KOPT-K1 (cell line): ENCODE data around the gene BACE2.
"Not testable (repeated sequence)": the region's sequence is repeated elsewhere in the genome, so short reads cannot be mapped to it uniquely, and the experiment has no call there.

Experiments
- H3K27ac ChIP-seq: fragments of 200-600 bp; sonication (generic); 2 replicates; pipeline ENCODE4 v1.5.1; 2016; ENCODE audit warnings: antibody characterized with exemption, mild to moderate bottlenecking, low read depth, low read length; ENCODE audit not compliant: poor library complexity, severe bottlenecking
- H3K36me3 ChIP-seq: fragments of 200-600 bp; sonication (generic); 2 replicates; pipeline ENCODE4 v1.5.1; 2017; ENCODE audit warnings: antibody characterized with exemption, mild to moderate bottlenecking, low read length, moderate library complexity; ENCODE audit not compliant: insufficient read depth
- H3K9me3 ChIP-seq: fragments of 200-600 bp; sonication (generic); 2 replicates; pipeline ENCODE4 v1.5.1; 2017; ENCODE audit warnings: antibody characterized with exemption, low read length, mild to moderate bottlenecking; ENCODE audit not compliant: insufficient read depth, poor library complexity, severe bottlenecking

The BACE2 gene

DNA sequence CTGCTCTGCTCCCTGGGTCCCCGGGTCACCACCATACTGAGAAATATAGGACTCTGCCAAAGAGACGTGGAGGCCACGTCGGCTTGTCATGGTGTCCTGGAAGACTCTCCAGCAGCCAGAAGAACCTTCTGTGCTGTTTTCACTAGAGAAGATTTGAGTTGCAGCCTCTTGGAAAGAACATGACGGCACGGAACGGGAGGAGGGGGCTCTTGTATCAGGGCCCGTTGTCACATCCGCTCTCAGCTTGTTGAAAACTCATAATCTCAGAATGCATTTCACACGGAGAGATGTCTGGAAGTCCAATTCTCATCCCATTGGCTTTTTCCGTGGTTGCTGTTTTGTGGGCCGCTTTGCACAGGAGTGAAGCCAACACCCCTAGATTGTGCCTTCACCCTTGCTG is 109.2 kb downstream of the BACE2 start:
- no peak overlapping the region for H3K27ac ChIP-seq
- peaks cover 1% of the 10 kb centered on the region for H3K9me3 ChIP-seq
- no peaks in the 10 kb centered on the region for H3K36me3 ChIP-seq

DNA sequence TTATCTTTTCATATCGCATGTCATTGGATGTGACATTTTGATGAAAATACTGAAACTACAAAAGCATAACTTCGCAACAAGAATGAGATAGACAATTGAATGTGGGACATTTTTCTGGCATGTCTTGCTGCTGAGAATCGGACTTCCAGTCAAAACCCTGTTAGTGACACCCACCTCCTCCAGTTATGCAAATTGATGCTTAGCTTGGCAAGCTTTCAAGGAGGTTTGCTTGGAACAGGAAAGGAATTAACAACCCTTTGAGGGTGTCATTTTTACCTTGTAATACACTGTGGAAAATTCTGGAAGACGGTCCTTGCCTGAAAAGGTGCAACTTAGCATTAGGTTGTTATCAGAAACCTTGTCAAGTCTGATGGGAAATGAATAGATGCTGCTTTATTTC is 109.9 kb downstream of the BACE2 start:
- H3K27ac ChIP-seq: no peak overlapping the region
- H3K9me3 ChIP-seq: no peaks in the 10 kb centered on the region
- no peaks in the 10 kb centered on the region for H3K36me3 ChIP-seq

DNA sequence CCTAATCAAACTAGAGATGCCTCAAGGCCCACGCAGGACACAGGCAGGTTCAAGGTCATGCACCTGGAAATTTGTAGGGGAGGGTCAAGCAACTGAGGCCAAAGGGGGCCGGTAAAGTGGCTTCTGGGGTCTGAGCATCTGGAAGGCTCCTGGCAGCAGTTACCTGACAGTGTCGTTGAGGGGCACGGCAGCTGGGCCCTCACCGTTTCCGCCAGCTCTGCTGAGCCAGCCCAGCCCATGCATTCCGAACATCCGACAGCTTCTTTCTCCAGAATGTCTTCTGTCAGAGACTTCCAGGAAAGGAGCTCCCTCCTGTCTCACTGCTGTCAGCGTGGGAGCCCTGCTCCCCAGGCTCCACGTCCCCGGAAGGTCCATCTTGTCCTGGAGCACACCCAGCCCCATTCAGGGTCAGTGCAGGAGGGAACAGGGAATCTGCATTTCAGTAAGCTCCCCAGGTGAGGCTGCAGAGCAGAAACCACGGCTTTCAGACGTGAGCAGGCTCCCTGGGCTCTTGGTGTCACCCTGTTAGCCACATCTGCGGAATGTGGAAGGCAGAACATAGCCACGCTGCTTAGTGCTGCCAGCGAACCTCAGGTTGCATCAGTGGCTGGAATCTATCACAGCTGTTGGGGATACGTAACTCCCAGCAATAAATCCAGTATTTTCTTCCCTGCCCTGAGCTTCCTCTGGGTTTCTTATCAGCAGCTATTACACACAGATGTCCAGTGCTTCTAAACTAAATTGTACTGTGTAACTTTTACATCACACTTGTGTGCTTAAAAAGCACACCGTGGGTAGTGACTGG is 112.4 kb downstream of the BACE2 start:
- H3K9me3 ChIP-seq: no peaks in the 10 kb centered on the region
- H3K36me3 ChIP-seq: no peaks in the 10 kb centered on the region
- H3K27ac ChIP-seq: no peak overlapping the region

DNA sequence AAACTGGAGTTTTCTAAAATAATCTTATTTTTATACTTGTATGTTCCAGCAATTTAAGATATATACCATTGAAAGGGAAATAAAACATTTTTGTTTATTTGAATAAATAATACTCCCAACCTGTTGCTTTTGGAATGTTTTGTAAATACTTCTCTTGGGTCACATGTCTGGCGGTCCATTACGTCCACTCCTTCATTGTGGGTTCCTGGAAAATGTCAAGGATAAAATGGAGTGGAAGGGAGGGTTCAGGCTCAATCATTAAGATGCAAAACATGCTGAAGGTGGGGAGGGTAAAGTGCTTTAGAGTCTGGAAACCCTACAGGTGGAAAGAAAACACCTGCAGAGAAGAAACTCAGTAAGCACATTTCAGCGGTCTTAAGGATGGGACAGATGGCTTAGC is 114.5 kb downstream of the BACE2 start:
- no peaks in the 10 kb centered on the region for H3K36me3 ChIP-seq

DNA sequence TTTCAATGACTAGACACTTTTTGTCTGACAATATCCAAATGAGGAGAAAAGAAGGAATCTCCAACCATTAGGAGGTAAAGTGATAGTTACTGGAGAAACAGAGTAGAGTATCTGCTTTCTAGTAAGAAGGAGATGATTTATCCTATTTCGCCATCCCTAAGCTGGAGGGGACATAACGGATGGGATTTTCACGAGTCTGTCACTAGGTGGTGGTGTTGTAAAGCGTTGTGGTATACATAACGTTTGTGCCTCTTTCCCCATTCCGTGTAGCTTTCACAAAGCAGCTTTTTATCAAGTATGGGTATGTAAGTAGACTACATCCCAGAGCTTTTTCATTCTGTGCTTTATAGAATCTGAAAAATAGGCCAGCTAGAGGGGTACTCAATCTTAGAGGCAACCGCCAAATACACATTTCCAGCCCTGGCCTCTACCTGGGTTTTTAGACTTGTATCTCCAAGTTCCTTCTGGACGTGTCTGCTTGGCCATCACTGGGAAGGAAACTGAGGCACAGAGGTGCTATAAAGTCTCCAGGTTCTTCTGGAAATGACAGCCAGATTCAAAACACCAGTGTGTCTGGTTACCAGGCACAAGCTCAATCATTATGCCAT is 115.4 kb downstream of the BACE2 start:
- Histone ChIP-seq H3K27ac (no peak overlapping the region), H3K9me3 (no peaks in the 10 kb centered on the region), H3K36me3 (no peaks in the 10 kb centered on the region)

More for the DNA sequence above, 114.5 kb downstream of the BACE2 start:
- H3K27ac ChIP-seq: no peak overlapping the region
- H3K9me3 ChIP-seq: no peaks in the 10 kb centered on the region

DNA sequence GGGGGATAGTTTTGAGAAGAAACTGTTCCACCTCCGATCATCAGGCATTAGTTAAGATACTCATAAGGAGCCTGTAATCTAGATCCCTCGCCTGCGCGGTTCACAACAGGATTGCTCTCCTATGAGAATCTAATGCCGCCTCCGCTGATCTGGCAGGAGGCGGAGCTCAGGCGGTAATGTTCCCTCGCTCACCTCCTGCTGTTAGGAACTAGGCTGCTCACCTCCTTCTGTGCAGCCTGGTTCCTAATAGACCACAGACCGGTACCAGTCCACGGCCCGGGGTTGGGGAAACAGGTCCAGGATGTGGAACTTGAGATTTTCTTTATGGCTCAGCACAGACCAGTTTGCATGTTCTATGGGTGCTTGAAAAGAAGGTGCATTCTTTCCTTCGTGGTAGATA is 121.5 kb downstream of the BACE2 start:
- H3K9me3 ChIP-seq: peaks cover 14% of the 10 kb centered on the region
- no peak overlapping the region for H3K27ac ChIP-seq
- H3K36me3 ChIP-seq: no peaks in the 10 kb centered on the region

DNA sequence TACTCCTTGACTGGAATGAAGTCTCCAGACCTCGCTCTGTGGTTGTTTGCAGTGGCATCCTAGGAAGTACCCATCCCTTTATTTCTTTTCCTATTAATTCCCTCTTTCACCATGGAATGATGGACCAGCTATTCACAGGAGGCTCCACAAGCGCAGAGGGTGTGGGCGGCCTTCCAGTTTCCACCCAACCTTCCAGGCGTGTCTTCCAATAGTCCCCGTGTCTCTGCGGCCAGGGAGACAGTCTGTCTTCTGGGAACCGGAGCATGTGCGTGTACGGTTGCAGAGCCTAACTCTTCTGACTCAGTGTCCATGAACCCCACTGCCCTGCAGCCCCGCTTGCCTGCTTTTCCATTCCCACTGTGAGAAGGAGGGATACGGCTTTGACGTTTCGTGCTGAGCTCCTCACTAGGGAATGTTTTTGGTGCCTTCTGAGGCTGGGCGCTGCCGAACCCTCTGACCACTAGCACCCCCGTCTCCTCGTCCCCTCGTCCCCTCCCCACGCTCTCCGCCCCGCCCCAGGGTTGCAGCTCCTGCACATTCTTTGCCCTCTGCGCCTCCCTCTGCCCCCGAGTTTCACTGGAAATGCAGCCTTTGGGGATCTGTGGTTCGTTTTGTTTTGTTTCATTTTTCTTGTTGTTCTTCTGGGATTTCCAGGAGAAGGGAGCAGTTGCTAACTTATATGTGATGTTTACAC is 122.3 kb downstream of the BACE2 start:
- Histone ChIP-seq H3K36me3 (no peaks in the 10 kb centered on the region), H3K9me3 (peaks cover 14% of the 10 kb centered on the region), H3K27ac (no peak overlapping the region)

DNA sequence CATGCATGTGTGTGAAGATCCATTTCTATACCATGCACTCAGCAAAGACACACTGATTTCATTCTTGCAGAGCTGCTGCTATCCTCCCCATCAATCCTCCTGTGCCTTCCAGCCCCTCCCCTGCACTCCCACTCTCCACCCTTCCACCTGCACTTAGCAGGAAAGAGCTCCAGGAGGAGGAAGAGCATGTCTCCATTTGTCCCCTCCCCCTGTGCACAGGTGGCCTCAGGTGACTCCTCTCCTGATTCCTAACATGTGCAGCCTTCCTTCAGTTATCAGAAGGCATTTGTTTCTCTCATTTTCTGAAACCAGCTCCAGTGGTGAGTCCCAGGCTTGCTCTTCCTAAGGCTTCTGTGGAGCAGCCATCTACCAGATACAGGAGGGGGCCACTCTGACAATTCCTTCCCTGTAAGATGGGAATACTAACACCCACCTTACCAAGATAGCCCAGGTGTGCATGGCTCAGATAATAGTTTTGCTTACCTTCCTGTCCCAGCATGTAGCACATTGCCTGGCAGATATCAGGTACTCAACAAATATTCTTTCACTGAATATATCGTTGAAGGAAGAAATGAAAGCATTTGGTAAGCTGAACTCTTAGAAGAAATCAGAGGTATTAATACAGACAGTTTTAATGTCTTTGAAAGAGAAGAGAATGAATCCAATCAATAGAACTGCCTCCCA is 126.7 kb downstream of the BACE2 start:
- peaks cover 23% of the 10 kb centered on the region for H3K9me3 ChIP-seq
- H3K36me3 ChIP-seq: no peaks in the 10 kb centered on the region
- no peak overlapping the region for H3K27ac ChIP-seq

DNA sequence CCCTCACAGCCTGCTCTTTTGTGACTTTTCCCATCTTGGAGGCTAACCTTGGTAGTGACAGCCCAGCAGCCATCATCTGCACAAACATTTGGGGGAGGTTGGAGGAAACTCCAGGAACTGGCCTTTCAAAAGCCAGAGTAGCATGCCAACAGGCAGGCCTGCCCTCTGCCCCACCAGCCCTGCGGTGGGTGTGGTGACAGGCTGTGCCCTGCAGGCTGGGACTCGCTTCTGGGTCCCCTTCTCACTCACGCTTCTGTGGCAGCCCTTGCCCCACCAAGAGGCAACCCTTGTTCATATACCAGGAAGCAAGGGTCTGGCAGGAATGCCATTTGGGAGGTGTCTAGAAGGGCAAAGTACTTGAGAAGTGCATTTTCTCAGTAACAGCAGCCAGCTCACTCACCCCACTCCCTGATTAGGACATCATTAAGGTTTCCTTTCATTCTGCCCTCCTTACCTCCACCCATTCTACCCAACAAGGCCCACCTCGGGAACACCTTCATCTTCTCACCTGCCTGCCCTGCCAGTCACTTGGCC is 127.8 kb downstream of the BACE2 start:
- H3K36me3 ChIP-seq: no peaks in the 10 kb centered on the region
- peaks cover 23% of the 10 kb centered on the region for H3K9me3 ChIP-seq
- no peak overlapping the region for H3K27ac ChIP-seq

DNA sequence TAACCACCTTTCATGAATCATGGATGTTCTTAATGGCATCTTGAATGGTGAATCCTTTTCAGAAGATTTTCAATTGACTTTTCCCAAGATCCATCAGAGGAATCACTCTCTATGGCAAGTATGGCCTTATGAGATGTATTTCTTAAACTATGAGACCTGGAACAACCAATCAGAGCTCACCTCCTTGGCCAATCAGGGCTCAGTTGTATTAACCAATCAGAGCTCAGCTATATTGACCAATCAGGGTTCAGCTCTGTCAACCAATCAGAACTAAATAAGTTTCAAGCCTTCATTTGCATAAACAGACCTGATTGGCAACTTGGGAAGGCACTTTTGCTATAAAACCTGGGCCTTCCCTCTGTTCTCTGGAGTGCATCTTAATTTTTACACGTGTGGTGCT is 135.0 kb downstream of the BACE2 start:
- Histone ChIP-seq H3K27ac (no peak overlapping the region), H3K9me3 (peaks cover 18% of the 10 kb centered on the region), H3K36me3 (no peaks in the 10 kb centered on the region)

DNA sequence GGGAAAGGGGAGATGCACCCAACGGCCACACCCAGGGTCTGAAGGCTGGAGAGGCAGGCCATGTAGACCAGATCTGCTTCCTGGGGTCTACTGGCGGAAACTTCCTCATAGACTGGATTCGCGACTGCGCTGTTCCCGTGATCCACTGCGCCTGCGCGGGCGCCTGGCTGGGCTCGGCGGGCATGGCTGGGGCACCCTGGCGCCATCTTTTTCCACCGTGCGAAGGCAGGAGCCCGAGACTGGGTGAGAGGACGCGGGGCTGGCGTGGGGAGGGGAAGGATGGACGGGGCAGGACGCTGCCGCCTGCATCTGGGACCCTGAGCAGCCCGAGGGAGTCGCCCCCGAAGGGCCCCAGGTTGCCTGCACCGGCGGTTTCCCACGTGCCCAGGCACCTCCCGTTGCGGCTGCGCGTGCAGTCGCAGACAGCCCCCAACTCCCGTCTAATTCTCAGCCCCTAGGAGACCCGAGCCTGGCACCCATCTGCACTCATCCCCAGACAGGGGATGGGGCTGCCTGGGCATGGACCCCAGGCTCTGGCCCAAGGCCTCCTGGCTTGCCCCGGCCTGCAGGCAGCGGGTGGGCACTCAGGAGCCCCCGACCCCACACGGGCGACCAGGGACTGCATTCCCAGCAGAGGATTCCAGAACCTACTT is 136.2 kb downstream of the BACE2 start:
- Histone ChIP-seq H3K27ac (no peak overlapping the region), H3K9me3 (peaks cover 9% of the 10 kb centered on the region), H3K36me3 (no peaks in the 10 kb centered on the region)

DNA sequence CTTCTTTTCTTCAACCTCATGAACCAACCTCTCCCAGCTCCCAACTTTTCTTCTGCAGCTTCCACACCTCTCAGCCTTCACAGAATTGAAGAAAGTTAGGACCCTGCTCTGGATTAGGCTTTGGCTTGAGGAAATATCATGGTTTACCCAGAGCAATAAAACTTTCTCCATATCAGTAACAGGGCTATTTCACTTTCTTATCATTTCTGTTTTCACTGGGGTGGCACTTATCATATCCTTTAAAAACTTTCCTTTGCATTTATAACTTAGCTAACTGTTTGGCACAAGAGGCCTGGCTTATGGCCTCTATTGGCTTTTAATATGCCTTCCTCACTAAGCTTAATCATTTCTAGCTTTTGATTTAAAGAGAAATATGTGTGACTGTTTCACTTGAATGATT is 139.3 kb downstream of the BACE2 start:
- H3K36me3 ChIP-seq: no peaks in the 10 kb centered on the region
- no peak overlapping the region for H3K27ac ChIP-seq
- H3K9me3 ChIP-seq: peaks cover 9% of the 10 kb centered on the region

DNA sequence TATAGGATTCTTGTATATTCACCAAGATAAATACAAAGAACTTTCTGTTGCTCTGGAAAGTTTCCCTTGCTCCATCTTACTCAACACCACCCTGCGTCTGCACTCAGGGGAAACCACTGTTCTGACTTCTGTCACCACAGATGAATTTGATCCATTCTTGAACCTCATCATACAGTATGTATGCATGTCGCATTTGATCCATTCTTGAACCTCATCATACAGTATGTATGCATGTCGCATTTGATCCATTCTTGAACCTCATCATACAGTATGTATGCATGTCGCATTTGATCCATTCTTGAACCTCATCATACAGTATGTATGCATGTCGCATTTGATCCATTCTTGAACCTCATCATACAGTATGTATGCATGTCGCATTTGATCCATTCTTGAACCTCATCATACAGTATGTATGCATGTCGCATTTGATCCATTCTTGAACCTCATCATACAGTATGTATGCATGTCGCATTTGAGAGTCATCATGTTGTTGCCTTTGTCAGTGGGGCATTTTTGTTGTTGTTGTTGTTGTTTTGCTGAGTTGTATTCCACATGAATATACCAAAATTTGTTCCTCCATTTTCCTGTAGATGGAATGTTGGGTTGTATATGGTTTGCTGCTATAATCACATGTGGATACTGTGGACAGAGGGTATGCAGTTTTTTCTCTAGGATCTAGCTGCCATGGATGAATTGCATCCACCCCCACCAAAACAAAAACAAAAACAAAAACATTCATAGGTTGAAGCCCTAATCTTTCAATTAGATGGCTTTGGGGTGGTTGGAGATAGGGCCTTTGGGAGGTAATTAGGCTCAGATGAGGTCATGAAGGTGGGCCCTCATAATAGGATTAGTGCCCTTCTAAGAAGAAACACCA is 145.6 kb downstream of the BACE2 start:
- H3K9me3 ChIP-seq, H3K36me3 ChIP-seq, H3K27ac ChIP-seq: not testable (repeated sequence)

DNA sequence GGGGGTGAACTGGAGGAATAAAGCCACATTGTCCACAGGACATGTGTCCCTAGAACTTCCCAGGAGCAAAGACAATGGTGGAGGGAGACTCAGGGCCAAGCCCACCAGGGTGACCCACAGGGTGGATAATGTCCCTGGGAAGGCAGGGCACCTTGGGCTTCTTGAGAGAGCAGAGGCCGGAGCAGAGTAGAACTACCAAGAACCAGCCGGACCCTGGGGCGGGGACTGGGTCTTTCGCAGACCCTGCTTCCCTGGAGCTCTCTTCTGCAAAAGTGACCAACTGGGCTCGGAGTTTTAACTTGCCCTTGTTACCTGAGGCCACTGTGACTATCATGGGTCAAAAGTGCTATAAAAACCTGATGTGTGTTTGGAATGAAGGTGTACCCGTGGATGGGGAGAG is 147.8 kb downstream of the BACE2 start:
- Histone ChIP-seq H3K27ac (no peak overlapping the region), H3K9me3 (no peaks in the 10 kb centered on the region), H3K36me3 (no peaks in the 10 kb centered on the region)
